HG03025 (cell line): ENCODE data around the gene MGAT2.
A peak's percentile ranks its signal among the peaks of the same experiment; 100 is the strongest.
"Not testable (repeated sequence)": the region's sequence is repeated elsewhere in the genome, so short reads cannot be mapped to it uniquely, and the experiment has no call there.

ENCODE experiments used
- ATAC-seq: cut with Tn5 transposase; IDR thresholded peaks from one replicate; pipeline ENCODE4 v1.9.1; 2021; ENCODE audit warnings: mild to moderate bottlenecking, moderate library complexity; ENCODE audit not compliant: unreplicated experiment, low FRiP score

MGAT2 gene

DNA sequence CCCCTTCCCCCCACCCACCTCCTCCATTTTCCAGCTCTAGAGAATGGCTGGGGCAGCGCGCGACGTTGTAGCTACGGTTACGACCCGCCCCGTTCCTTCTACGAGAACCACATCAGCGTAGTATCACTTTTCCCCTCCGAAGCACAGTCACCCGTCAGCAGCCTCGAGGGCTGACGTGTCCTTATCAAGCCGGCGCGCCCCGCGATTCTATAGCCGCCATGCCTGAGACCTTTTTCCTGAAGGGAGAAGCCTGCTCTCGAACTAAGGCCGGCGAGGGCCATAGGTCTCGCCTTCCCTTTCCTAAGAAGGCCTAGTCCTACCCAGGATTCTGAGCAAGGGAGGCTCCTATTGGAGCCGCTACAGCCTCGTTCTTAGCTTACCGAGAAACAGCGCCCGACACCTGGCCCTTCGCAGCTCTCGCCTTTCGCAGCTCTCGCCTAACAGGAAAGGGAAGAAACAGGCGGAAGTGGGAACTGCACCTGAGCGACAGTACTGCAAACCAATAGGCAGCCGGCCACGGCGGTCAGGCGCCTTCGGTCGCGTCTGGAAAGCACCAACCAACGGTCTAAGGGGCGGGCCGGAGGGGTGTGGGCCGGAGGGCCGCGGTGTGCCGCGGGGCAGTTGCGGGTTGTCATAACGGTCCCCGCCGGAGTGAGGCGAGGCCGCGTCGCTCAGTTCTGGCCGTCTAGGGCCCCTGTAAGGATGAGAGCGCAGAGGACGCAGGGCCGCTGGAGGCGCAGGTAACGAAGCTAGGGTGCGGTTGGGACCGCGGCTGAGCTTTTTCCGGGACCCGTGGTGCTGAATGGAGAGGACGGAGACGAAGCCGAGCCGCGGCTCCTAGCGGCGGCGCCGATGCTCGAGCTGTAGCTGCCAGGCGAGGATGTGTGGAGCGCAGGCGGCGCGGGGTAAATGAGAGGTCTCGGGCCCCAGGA is at the start of gene MGAT2, which contains the start of gene RPL36AL:
MGAT2 (plus strand) TSS at position 618 of the 932 bp plus-strand sequence. CDS start 470 bp downstream, outside the sequence.
RPL36AL (minus strand) TSS at position 445 of the 932 bp plus-strand sequence. CDS start 1,522 bp downstream, outside the sequence.
- peak; percentile 92 for ATAC-seq

DNA sequence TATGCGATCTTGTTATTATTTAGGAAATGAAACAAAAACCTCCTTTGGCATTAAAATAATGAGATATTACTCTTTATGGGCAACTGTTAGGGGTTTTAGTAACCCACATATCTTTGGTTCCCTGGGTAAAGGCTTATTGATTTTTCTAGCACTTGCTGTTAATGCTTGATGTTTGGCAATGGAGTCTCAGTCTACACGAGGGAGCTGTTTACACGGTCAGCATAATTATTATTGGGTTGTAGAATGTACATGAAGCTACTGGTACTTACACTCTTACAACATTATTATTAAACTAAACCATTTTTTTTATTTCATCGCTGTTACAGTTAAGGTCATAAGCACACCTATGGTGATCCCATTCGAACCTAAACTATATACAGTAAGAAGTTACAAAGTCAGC is 46.6 kb upstream of the MGAT2 start:
- no peak for ATAC-seq

- no peak for ATAC-seq
Observed at GRCh38 chr14:49578141-49578540, 42.5 kb upstream of the MGAT2 start.

GRCh38 chr14:49579841-49580240 is 40.8 kb upstream of the MGAT2 start:
- ATAC-seq = no peak

- ATAC-seq = no peak
Observed at GRCh38 chr14:49581209-49582112, 39.1 kb upstream of the MGAT2 start.

- ATAC-seq = no peak
Observed at GRCh38 chr14:49582113-49582977, 38.3 kb upstream of the MGAT2 start.

- no peak for ATAC-seq
Observed at GRCh38 chr14:49583629-49584028, 37.0 kb upstream of the MGAT2 start.

GRCh38 chr14:49584058-49584457 is 36.5 kb upstream of the MGAT2 start:
- no peak for ATAC-seq

DNA sequence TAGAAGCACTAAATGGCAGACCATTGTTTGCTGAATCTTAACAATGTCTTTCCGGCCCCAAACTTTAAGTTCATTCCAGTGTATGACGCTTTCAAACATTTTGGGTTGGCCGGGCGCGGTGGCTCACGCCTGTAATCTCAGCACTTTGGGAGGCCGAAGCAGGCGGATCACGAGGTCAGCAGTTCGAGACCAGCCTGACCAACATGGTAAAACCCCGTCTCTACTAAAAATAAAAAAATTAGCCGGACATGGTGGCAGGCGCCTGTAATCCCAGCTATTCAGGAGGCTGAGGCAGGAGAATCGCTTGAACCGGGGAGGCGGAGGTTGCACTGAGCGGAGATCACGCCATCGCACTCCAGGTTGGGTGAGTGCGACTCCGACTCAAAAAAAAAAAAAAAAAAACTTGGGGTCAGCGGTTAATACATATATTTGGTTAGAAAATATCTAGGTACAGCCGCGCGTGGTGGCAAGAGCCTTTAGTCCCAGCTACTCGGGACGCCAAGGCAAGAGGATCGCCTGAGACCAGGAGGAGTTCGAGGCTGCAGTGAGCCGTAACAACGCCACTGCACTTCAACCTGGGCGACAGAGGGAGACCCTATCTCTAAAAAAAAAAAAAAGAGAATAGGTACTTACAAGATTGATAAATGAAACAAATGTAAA is 35.5 kb upstream of the MGAT2 start:
- ATAC-seq = not testable (repeated sequence)

DNA sequence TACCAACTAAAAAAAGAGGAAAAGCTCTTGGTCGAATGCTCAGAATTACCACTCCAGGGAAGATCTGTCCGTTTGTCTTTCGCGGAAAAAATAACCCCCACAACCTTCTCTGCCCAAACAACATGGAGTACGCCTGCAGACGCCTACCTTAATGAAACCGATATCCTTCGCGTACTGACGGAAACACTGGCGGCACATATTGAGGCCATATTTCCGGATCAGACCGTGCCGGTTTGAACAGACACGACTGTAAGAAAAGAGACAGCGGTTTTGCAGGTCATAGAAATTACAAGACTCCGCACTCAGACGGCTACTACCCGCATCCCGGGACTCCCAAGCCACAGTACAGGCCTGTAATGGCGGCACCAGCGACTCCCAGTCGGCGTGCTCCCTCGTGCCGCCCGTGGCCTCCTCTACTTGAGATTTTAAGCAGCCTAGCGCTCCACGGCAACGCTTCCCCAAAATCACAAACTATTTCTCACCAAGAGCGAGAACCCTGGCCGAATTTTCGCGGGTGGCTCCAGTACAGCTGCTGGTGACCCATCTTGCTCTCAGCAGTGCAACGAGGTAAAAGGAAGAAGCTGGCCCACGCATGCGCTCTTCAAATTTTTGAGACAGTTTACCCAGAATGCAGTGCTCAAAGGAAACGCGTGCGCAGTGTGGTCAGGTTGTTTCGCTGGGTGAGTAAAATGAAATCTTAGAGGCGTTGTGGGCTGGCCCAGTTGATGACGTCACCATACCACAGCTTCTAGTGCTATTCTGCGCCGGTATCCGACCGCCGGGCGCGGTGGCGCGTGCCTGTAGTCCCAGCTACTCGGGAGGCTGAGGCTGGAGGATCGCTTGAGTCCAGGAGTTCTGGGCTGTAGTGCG is 34.6 kb upstream of the MGAT2 start, which contains the start of gene RPS29:
RPS29 (minus strand) TSS at position 578 of the 870 bp plus-strand sequence; CDS start at position 544, 34 bp downstream.
- peak; percentile 88 for ATAC-seq

DNA sequence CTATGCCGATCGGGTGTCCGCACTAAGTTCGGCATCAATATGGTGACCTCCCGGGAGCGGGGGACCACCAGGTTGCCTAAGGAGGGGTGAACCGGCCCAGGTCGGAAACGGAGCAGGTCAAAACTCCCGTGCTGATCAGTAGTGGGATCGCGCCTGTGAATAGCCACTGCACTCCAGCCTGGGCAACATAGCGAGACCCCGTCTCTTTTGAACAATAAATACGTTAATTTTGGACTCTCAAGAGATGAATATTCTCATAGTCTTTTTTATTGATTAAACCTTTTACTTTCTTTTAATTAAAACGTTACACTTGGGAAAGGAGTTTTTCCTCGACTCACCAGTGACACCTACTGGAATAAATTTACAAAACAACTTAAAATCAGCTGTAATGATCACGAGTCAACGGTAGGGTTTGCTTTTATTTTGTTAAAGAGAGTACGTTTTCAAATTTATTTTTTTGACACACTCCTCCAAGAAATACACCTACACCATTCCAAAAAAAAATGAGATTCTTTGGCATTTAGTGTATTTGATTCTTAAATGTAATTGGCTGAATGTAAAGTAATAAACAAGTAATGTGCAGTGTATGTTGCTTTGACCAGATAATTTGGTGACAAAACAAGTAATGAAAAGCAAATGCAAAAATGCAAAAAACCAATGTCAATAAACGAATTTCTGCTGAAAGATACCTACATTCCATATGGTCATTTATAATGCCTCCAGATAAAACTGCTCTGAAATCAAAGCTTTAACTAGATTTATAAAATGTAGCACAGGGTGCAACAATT is 33.7 kb upstream of the MGAT2 start:
- ATAC-seq = peak; percentile 23

GRCh38 chr14:49589387-49589786 is 31.2 kb upstream of the MGAT2 start:
- no peak for ATAC-seq

GRCh38 chr14:49593016-49593415 is 27.6 kb upstream of the MGAT2 start:
- ATAC-seq = no peak

DNA sequence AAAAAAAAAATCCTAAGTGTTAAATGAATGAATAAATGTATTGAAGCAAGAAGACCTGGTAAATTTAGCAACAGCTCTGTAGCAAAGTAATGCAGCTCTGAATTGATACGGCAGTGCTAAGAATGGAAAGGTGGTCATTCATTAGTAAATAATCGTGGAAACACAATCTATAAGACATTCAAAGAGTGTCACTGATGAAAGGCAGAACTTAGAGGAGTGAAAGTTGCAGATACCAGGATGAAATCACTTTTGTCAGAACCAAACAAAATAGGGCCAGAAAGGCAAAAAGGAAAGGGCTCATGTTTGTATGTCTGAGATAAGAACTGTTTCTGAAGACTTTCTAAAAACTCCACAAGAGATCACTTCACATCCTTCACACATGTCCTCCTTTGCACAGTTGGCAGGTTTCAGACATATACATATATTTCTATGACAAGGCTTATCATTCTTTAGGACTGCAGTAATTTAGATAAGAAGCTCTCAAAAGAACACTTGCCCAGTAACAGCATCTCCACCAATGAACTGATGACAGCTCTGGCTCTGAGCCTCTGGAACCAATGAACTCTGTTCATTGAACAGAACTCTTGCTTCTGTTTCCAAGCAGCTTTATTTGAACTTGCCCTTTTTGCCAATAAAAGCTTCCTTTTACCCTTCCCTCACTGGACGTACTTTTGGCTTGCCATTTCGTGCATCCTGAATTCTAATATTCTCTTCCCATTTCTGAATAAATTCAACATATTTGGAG is 26.1 kb upstream of the MGAT2 start:
- no peak for ATAC-seq

GRCh38 chr14:49598189-49598484 is 22.5 kb upstream of the MGAT2 start:
- no peak for ATAC-seq

DNA sequence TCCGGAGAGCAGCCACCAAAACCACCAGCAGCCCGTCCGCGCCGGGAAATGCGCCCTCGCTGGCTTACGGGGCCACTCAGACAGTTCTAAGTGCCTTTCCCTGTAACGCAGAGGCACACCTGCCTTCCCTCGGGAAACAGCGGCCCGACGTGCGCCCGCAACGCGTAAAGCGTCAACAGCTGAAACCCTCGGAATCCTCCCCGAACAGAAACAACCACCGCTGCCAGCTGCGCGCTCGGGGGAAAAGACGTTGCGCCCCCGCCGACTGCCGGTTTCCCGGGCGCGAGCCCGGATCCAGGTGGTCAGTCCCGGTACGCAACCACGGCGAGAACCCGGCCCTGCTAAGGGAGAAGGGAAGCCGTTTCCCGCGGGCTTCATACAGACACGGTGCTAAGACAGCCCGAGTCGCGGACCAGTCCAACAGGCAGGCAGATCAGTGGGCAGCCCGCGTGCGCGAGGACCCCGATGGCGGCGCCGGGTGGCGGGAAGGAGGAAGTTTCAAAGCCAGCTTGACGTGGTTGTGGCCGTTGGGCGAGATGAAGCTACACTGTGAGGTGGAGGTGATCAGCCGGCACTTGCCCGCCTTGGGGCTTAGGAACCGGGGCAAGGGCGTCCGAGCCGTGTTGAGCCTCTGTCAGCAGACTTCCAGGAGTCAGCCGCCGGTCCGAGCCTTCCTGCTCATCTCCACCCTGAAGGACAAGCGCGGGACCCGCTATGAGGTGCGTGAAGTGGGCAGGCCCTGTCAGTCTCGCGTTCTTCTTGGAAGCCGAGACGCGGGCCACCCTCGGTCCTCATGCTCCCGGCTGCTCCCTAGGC is 21.9 kb upstream of the MGAT2 start, which contains the start of gene LRR1:
LRR1 (plus strand) TSS at position 456 of the 816 bp plus-strand sequence; CDS start at position 537, 81 bp downstream.
- peak; percentile 43 for ATAC-seq
